VCaP (cell line): Measurements from ENCODE around the gene RPN2.

Experiments used
- H3K27ac ChIP-seq: fragments of 450-650 bp; 2 replicates; pipeline ENCODE4 v1.5.1; 2017
- TF ChIP-seq, protein P1 (sequence below): fragments of 450-650 bp; conservative IDR thresholded peaks from 2 replicates; pipeline ENCODE4 v1.5.1; 2017; ENCODE audit warnings: mild to moderate bottlenecking, moderate library complexity

Gene RPN2

DNA sequence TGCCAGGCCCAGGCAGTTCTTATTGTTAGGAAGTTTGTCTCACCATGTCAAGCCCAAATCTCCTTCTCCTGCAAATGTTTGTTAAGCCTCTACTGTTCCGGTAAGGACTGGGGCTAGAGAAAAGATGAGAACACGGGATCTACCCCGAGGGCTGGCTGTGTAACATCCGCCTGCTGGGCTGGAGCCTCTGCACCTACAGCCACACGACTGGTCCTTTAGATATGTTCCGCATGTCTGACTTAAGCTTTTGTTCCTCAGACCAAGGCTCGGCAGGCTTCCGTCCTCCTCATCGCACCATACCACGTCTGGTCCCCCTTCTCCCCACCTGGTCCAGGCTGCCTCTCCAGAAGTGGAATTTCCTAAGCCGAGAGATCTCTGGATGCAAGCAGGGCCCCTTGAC, 79.9 kb downstream of the RPN2 start:
- H3K27ac ChIP-seq, result no peak overlapping the region
- TF ChIP-seq, protein P1, sequence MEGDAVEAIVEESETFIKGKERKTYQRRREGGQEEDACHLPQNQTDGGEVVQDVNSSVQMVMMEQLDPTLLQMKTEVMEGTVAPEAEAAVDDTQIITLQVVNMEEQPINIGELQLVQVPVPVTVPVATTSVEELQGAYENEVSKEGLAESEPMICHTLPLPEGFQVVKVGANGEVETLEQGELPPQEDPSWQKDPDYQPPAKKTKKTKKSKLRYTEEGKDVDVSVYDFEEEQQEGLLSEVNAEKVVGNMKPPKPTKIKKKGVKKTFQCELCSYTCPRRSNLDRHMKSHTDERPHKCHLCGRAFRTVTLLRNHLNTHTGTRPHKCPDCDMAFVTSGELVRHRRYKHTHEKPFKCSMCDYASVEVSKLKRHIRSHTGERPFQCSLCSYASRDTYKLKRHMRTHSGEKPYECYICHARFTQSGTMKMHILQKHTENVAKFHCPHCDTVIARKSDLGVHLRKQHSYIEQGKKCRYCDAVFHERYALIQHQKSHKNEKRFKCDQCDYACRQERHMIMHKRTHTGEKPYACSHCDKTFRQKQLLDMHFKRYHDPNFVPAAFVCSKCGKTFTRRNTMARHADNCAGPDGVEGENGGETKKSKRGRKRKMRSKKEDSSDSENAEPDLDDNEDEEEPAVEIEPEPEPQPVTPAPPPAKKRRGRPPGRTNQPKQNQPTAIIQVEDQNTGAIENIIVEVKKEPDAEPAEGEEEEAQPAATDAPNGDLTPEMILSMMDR, result no peak

GRCh38 chr20:37259865-37260264, 80.7 kb downstream of the RPN2 start:
- H3K27ac ChIP-seq, result no peak overlapping the region
- TF ChIP-seq, protein P1, result no peak

DNA sequence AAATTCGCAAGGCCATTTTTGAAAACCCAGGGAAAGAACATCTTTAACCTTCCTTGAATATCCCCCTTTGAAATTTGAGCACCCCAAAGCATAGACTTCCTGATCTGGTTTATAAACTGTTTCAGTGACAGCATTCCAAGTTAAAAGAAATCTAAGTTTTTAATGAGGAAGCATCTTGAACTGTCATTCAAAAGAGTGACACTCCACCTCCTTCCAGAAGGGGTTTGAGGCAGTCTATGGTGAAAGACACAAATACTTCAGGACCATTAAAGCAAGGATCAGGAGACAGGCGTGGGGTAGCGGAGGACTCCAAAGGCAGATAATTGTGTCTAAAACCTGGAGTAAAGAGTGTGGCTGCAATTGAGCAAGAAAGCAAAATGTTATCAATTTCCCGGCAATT, 81.8 kb downstream of the RPN2 start:
- no peak overlapping the region for H3K27ac ChIP-seq

GRCh38 chr20:37261714-37262113, 82.6 kb downstream of the RPN2 start, which contains the start of gene GHRH:
Gene GHRH (minus strand): TSS chr20:37261814. CDS start chr20:37256889, 4,925 bp downstream.
- TF ChIP-seq, protein P1, result no peak
- no peak within 1 kb of the TSS for H3K27ac ChIP-seq

More for the DNA sequence above, 81.8 kb downstream of the RPN2 start:
- TF ChIP-seq, protein P1, result no peak

DNA sequence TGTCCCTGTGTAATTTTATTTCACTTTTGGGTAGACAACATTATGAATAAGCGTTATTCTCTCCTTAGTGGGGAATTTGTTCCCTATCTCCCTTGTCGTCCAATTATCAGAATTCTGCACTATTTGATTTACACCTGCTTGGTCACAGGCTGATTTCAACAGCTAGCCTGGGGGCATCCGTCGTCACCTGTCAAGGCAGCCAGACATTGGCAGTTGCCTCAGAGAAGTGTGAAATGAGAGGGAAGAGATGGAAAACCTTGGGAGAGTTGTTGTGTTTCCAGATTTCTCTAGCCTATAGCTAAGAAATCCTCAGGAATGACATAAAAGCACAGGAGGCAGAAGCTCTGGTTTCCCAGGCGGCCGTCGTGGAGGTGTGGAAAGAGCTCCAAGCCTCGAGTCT, 83.4 kb downstream of the RPN2 start:
- TF ChIP-seq, protein P1, result no peak

DNA sequence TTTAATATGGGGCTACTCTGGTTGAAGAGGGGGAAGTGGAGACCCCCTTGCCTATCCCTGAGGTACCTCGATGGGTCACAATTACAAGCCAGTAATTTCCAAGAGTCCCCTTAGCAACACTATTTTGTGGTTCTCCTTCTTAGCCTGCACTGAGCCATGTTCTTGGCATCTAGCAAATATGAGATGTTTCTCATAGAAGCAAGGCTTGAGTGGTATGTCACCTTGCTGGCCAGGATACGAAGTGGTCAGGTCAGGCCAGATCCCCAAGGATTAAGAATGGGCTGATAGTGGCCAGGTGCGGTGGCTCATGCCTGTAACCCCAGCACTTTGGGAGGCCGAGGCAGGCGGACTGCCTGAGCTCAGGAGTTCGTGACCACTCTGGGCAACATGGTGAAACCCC, 84.6 kb downstream of the RPN2 start:
- no peak overlapping the region for H3K27ac ChIP-seq
- TF ChIP-seq, protein P1, result no peak

More for the DNA sequence above, 83.4 kb downstream of the RPN2 start:
- no peak overlapping the region for H3K27ac ChIP-seq

DNA sequence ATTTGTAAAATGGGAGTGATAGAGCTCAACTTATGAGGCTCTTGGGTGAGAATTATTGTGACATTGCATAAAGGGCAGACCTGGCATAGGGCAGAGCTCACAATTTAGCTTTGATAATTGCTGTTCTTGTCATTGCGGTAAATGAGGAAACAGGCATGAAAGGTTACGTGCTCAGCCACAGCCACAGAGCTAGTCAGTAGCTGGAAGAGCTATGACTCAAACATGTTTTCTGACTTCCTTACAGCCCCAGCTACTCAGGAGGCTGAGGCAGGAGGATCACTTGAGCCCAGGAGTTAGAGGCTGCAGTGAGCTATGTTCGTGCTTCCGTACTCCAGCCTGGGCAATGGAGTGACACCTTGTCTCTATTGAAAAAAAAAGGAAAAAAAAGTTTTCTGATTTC, 86.0 kb downstream of the RPN2 start:
- TF ChIP-seq, protein P1, result no peak
- no peak overlapping the region for H3K27ac ChIP-seq
